HepG2 (cell line): ENCODE measurements around the gene TOB2. TPM values are rescaled to one million over a fixed set of nuclear protein-coding genes. Genes with fewer than 3 reads are reported as not detected.
A peak's percentile ranks its signal among the peaks of the same experiment; 100 is the strongest.

ENCODE experiments used
- ATF7-NPFF ChIP-seq: sonication (generic); formaldehyde crosslinking; IDR thresholded peaks from 2 replicates; pipeline ENCODE4 v1.8.1; 2023; ENCODE audit warnings: mild to moderate bottlenecking, low read depth, missing genetic modification reagents, moderate library complexity
- BRD4 ChIP-seq: sonication (generic); formaldehyde crosslinking; IDR thresholded peaks from 2 replicates; pipeline ENCODE4 v1.4.0; 2020; ENCODE audit warnings: missing genetic modification reagents
- DRAP1 ChIP-seq: IDR thresholded peaks from 2 replicates; pipeline ENCODE4 v1.6.1; 2016; ENCODE audit warnings: missing genetic modification reagents, missing compliant biosample characterization
- ETV5 ChIP-seq: IDR thresholded peaks from 2 replicates; pipeline ENCODE4 v1.6.1; 2018; ENCODE audit warnings: missing biosample characterization, missing genetic modification reagents, inconsistent platforms, borderline replicate concordance
- GPN1 ChIP-seq: sonication (generic); formaldehyde crosslinking; IDR thresholded peaks from 2 replicates; pipeline ENCODE4 v1.5.1; 2020; ENCODE audit warnings: missing genetic modification reagents, borderline replicate concordance
- HNF4A ChIP-seq: sonication (generic); formaldehyde crosslinking; IDR thresholded peaks from 2 replicates; pipeline ENCODE4 v1.4.0; 2020; ENCODE audit warnings: missing genetic modification reagents
- KLF13 ChIP-seq: sonication (generic); formaldehyde crosslinking; IDR thresholded peaks from 2 replicates; pipeline ENCODE4 v1.4.0; 2020; ENCODE audit warnings: mild to moderate bottlenecking, missing genetic modification reagents
- MLLT10 ChIP-seq: sonication (generic); formaldehyde crosslinking; IDR thresholded peaks from 2 replicates; pipeline ENCODE4 v1.4.0; 2020; ENCODE audit warnings: missing genetic modification reagents
- MZF1 ChIP-seq: sonication (generic); formaldehyde crosslinking; IDR thresholded peaks from 2 replicates; pipeline ENCODE4 v1.8.1; 2023; ENCODE audit warnings: mild to moderate bottlenecking, missing genetic modification reagents, borderline replicate concordance
- NR1H2 ChIP-seq: sonication (generic); formaldehyde crosslinking; IDR thresholded peaks from 2 replicates; pipeline ENCODE4 v1.8.1; 2022; ENCODE audit warnings: low read depth, missing genetic modification reagents, borderline replicate concordance
- POGZ ChIP-seq: sonication (generic); formaldehyde crosslinking; IDR thresholded peaks from 2 replicates; pipeline ENCODE4 v1.4.0; 2020; ENCODE audit warnings: mild to moderate bottlenecking, missing genetic modification reagents
- PREB ChIP-seq: sonication (generic); formaldehyde crosslinking; IDR thresholded peaks from 2 replicates; pipeline ENCODE4 v1.4.0; 2020; ENCODE audit warnings: missing genetic modification reagents
- SNAPC5 ChIP-seq: sonication (generic); formaldehyde crosslinking; IDR thresholded peaks from 2 replicates; pipeline ENCODE4 v1.8.1; 2023; ENCODE audit warnings: mild to moderate bottlenecking, missing genetic modification reagents, borderline replicate concordance
- TEF ChIP-seq: sonication (generic); formaldehyde crosslinking; IDR thresholded peaks from 2 replicates; pipeline ENCODE4 v1.5.0; 2020; ENCODE audit warnings: missing genetic modification reagents
- THRA ChIP-seq: sonication (generic); formaldehyde crosslinking; IDR thresholded peaks from 2 replicates; pipeline ENCODE4 v1.4.0; 2020; ENCODE audit warnings: missing genetic modification reagents, borderline replicate concordance
- ZFP36 ChIP-seq: fragments of 150-350 bp; IDR thresholded peaks from 2 replicates; pipeline ENCODE4 v1.6.1; 2018; ENCODE audit warnings: borderline replicate concordance, low read length, low read depth; ENCODE audit not compliant: partially characterized antibody
- ZFX ChIP-seq: sonication (generic); formaldehyde crosslinking; IDR thresholded peaks from 2 replicates; pipeline ENCODE4 v1.4.0; 2020; ENCODE audit warnings: mild to moderate bottlenecking, low read depth, missing genetic modification reagents, moderate library complexity
- ZNF10 ChIP-seq: sonication (generic); formaldehyde crosslinking; IDR thresholded peaks from 2 replicates; pipeline ENCODE4 v1.4.0; 2020; ENCODE audit warnings: mild to moderate bottlenecking, low read depth, missing genetic modification reagents, borderline replicate concordance
- ZNF124 ChIP-seq: sonication (generic); formaldehyde crosslinking; IDR thresholded peaks from 2 replicates; pipeline ENCODE4 v1.4.0; 2020; ENCODE audit warnings: missing genetic modification reagents
- ZNF143 ChIP-seq: sonication (generic); formaldehyde crosslinking; IDR thresholded peaks from 2 replicates; pipeline ENCODE4 v1.4.0; 2020; ENCODE audit warnings: missing genetic modification reagents
- ZNF280D ChIP-seq: sonication (generic); formaldehyde crosslinking; IDR thresholded peaks from 2 replicates; pipeline ENCODE4 v1.5.1; 2020; ENCODE audit warnings: mild to moderate bottlenecking, missing genetic modification reagents
- ZNF780A ChIP-seq: sonication (generic); formaldehyde crosslinking; IDR thresholded peaks from 2 replicates; pipeline ENCODE4 v1.8.0; 2022; ENCODE audit warnings: mild to moderate bottlenecking, missing genetic modification reagents, moderate library complexity
- ZNF790 ChIP-seq: sonication (generic); formaldehyde crosslinking; IDR thresholded peaks from 2 replicates; pipeline ENCODE4 v1.8.0; 2022; ENCODE audit warnings: missing genetic modification reagents, mild to moderate bottlenecking, borderline replicate concordance
- polyA plus RNA-seq, 8 experiments: library from polyadenylated mRNA; depleted of rRNA in 3 of 8; stranded (reverse) in 7 of 8; unstranded in 1 of 8; fragments of >200 nt; fragmentation: Illumina TruSeq in 4 of 8; extraction: Trizol in 4 of 8; gene quantifications; 2 replicates each; pipeline versions ENCODE4 v1.2.1 to v1.2.3, GENCODE V29; 2011 to 2016; ENCODE audit warnings: low read depth in 4 of 8, missing spikeins in 1 of 8, mixed read lengths in 1 of 8; ENCODE audit not compliant: insufficient read depth in 1 of 8
- total RNA-seq, 5 experiments: library from RNA; depleted of rRNA; stranded (reverse); fragments of >200 nt; fragmentation: Illumina TruSeq; extraction: Trizol; gene quantifications; 2 replicates each; pipeline ENCODE4 v1.2.3, GENCODE V29; 2016; ENCODE audit warnings: low read depth in 1 of 5

The TOB2 gene
- total and polyA plus RNA-seq, 2 of the 13 experiments (the other 11 are each of a cell fraction or from before 2014, with no cell fraction given): 12.2 to 13.7 TPM

GRCh38 chr22:41403532-41404318 lies 42.9 kb downstream of the TOB2 start (continued):
- TF ChIP-seq THRA (CRISPR knock-in tag) (peak; percentile 78; the same call in 1 of the 2 replicates), ZNF790 (no peak), MZF1 (CRISPR knock-in tag) (peak; percentile 82; the same call in 1 of the 2 replicates), DRAP1 (CRISPR knock-in tag) (peak; percentile 50; the same call in 1 of the 2 replicates), MLLT10 (CRISPR knock-in tag) (no peak), ETV5 (CRISPR knock-in tag) (peak; percentile 49), KLF13 (CRISPR knock-in tag) (no peak), ZNF780A (CRISPR knock-in tag) (no peak), ZNF143 (no peak), HNF4A (CRISPR knock-in tag) (peak; percentile 63), ZNF124 (CRISPR knock-in tag) (peak; percentile 77; the same call in 1 of the 2 replicates), GPN1 (CRISPR knock-in tag) (peak; percentile 72; the same call in 1 of the 2 replicates), SNAPC5 (CRISPR knock-in tag) (no peak), POGZ (CRISPR knock-in tag) (0 out of 2 replicates have a peak, but pooled peaks have one; percentile 33), ZFX (CRISPR knock-in tag) (peak; percentile 50; the same call in 1 of the 2 replicates), PREB (CRISPR knock-in tag) (no peak), ATF7-NPFF (CRISPR knock-in tag) (no peak), NR1H2 (CRISPR knock-in tag) (no peak), TEF (CRISPR knock-in tag) (no peak), ZNF280D (CRISPR knock-in tag) (no peak), BRD4 (CRISPR knock-in tag) (no peak), ZNF10 (CRISPR knock-in tag) (no peak), ZFP36 (no peak)
